GM18505 (cell line): ENCODE data around the gene GLYR1.

ENCODE experiments used
- ATAC-seq: cut with Tn5 transposase; IDR thresholded peaks from one replicate; pipeline ENCODE4 v1.9.1; 2021; ENCODE audit not compliant: unreplicated experiment
- POLR2A ChIP-seq: IDR thresholded peaks from 4 replicates; pipeline ENCODE4 v1.6.1; 2011; ENCODE audit warnings: borderline replicate concordance; ENCODE audit not compliant: insufficient read depth, insufficient read length; ENCODE audit errors: extremely low read depth

Gene GLYR1

DNA sequence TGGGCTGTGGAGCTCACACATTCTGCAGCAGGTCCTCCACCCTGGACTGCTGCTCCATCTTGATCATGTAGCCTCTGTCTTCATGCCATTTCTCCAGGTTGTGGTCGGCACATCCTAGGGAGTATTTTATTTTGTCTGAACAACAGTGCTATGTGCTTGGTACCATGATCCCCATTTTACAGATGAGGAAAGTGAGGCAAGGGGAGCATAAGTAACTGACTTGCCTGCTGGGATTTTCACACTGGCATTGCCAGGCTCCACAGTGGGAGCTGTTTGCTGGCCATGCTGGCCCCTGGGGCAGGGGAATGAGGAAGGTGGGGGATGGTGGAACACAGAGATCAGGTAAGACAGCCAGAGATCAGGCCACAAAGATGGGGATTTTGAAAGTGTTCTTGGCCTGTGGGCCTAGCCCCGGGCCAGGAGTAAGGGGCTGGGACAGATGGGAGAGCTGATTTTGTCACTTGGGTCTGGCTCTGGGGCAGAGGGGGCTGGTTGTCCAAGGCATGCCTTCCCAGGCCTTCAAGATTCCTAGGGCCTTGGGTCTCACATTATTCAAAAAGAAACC, 70.9 kb downstream of the GLYR1 start:
- no peak for TF ChIP-seq POLR2A
- ATAC-seq: no peak

DNA sequence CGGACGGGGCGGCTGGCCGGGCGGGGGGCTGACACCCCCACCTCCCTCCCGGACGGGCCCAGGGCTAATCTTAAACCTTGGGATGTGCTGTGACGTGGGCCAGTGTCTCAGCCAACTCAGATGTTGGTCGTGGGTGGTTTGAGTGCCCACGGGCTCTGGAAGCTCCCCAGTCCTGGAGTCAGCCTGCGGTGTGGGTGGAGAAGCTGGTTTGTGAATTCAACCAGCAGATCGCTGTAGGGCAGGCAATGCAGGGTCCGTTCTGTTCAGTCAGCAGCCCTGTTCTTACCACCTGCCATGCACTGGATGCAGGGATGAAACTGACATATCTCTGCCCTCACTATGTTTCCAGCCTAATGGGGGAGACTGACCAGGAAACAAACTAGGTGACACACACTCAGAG, 72.1 kb downstream of the GLYR1 start:
- no peak for ATAC-seq
- no peak for TF ChIP-seq POLR2A

DNA sequence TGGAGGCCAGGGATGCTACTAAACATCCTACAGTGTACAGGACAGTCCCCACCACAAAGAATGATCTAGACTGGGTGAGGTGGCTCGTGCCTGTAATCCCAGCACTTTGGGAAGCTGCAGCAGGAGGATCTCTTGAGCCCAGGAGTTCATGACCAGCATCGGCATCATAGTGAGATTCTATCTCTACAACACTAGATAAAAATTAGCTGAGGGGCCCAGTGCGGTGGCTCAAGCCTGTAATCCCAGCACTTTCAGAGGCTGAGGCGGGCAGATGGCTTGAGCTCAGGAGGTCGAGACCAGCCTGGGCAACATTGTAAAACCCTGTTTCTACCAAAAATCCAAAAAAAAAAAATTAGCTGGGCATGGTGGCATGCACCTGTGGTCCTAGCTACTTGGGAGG, 74.7 kb downstream of the GLYR1 start:
- no peak for ATAC-seq
- TF ChIP-seq POLR2A: no peak

DNA sequence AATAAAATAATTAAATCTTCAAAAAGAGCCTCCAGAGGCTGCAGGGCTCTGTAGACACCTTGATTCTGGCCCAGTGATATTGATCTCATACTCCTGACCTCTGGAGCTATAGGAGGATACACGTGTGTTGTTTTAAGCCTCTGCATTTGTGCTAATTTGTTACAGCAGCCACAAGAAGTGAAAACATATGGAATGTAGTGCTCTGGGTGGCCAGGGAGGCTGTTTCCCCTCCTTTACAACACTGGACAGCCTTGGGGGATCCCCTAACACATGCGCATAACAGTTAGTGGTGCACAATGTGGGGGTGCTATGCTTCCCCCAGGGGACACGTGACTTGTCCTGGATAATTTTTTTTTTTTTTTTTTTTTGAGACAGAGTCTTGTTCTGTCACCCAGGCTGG, 75.4 kb downstream of the GLYR1 start:
- no peak for TF ChIP-seq POLR2A
- ATAC-seq: no peak

DNA sequence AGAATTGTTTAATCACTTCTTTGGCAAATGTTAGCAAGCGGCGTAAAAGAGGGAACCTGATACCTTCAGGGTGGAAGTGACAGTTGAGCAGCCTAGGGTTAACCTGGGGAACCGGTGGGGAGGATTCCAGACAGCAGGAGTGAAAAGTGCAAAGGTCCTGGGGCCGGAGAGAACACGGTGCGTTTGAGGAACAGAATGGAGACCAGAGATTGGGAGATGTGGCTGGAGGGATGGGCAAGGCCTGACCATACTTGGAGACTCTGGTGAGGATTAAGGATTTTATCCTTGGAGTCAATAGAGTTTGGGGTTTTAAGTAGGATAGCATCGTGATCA, 77.8 kb downstream of the GLYR1 start:
- TF ChIP-seq POLR2A: no peak
- ATAC-seq: no peak

DNA sequence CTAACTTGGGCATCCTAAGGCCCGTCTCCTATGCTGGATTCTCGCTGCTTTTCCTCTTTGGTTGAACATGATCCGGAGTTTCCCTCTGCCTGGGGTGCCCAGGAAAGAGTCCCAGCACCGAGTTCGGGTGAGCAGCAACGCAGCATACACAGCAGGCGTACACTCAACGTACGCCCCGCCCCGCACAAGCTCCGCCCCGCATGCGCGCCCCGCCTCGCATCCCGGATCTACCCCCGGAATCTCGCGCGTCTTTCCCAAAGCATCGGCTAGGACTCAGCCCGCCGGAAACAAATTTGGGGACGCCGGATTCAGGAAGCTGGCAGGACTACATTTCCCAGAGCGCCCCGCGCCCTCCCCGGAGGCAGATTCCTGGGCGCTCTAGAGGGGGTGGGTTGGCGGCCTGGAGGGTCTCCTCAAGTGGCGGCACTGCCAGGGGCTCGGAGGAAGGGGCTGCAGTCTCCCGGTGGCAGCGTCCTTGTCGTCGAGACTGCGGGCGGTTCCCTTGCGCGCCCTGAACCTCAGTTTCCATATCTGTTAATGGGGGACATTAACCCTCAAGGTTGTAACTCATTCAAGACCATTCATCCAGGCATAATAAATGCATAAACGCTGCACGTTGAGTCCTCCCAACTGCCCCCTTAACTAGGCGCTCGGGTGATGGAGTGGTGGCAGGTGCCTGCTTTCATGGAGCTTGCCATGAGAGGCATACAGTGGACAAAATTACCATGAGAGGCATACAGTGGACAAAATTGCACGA, 78.4 kb downstream of the GLYR1 start:
- peak; percentile 92 for TF ChIP-seq POLR2A
- peak; percentile 53 for ATAC-seq

DNA sequence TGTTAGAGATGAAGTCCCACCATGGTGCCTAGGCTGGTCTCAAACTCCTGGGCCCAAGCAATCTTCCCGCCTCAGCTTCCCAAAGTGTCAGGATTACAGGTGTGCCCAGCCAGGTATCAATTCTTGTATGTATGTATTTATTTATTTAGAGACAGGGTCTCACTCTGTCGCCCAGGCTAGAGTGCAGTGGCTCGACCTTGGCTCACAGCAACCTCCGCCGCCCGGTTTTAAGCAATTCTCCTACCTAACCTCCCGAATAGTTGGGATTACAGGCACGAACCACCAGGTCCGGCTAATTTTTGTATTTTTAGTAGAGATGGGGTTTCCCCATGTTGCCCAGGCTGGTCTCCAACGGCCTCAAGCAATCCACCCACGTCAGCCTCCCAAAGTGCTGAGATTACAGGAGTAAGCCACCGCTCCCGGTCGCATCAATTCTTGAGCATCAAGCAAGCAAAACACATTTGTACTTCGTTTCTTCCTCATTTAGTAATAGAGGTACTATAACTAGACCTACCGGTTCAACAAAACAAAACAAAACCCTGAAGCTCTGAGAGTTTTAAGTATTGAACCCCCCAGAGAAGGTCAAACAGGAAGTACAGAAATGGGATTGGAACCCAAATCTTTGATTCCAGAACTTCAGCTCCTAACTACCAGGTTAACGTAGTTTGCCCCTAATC, 79.1 kb downstream of the GLYR1 start:
- no peak for TF ChIP-seq POLR2A
- peak; percentile 4 for ATAC-seq

DNA sequence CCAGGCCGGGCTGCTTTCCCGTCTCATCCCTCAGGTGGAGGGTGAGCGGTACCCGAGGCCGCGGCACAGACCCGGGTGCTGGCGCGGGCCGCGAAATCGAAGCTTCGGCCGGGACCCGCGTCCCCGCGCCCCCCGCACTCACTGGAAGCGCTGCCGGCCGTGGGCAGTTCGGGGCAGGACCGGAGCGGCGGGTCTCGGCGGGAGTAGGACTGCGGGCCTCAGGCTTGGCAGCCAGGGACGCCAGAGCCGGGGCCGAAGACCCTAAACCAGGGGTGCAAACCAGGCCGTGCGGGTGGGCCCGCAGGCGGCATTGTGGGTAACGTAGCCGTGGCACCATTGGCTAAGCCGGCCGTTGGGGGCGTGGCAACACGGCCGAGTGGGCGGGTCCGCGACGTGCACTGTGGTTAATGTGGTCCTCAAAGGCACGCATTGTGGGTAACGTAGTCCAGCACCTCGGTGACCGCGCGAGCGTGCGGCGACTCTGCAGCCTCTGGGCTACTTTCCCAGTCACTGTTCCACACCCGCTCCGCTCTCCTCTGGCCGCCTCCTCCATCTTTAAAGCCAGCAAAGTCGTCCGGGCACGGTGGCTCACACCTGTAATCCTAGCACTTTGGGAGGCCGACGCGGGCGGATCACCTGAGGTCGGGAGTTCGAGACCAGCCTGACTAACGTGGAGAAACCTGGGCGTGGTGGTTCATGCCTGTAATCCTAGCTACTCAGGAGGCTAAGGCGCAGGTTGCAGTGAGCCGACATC, 80.0 kb downstream of the GLYR1 start, which contains the start of gene ZNF500:
Gene ZNF500, minus strand, starts transcription at position 288 of the 754 bp plus-strand sequence. CDS start 1,184 bp downstream, outside the sequence.
- peak; percentile 75 for TF ChIP-seq POLR2A
- peak; percentile 85 for ATAC-seq

DNA sequence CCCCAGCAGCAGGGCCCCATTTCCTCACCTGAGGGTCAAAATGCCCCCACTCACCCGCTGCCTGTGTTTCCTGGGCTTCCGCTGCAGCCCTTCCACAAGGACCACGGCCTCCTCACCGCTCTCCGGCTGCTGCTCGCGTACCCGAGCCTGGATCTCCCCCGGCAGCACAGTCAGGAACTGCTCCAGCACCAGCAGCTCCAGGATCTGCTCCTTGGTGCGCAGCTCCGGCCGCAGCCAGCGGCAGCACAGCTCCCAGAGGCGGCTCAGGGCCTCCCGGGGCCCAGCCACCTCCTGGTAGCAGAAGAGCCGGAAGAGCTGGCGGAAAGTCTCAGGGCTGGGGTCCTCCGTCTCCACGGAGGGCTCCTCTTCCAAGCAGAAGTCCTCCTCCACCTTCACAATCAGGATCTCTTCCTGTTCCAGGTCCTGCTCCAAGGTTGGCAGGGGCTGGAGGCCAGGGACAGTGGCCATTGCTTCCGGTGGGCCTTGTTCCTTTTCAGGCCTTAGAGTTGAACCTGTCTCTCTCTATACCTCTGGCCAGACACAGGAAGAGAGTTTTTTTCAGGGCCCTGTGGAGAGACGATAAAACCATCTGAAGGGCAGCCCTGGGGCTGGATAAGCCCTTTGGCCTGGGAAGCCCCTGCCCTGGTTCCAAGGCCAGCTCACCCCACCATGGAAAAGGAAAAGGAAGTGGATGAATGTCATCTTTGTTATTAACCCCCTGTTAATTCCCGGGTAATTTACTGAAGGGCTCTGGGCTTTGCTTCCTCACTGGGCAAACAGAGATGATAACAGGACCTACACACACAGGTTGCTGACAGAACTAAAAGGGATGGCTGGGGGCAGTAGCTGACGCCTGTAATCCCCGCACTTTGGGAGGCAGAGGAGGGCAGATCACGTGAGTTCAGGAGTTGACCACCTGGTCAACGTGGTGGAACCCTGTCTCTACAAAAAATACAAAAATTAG, 81.3 kb downstream of the GLYR1 start:
- ATAC-seq: no peak

DNA sequence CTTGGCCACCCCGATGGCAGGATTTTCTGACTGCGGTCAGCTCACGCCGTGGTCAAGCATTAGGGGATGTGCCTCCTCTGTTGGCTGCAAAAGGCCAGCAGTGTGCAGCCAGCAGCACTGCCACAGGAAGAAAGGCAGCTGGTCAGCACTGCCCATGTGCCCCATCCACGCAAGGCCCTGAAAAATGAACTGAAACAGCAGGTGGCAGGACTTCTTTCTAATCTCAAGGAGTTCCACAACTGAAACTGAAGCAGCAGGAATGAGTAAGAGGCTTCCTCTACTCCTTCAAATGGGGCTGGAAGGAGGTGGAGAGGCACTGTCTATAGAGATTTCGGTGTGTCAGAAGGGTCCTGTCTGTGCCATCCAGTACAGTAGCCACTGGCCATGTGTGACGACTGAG, 83.3 kb downstream of the GLYR1 start:
- ATAC-seq: no peak
- no peak for TF ChIP-seq POLR2A

More for the DNA sequence above, 81.3 kb downstream of the GLYR1 start:
- no peak for TF ChIP-seq POLR2A

DNA sequence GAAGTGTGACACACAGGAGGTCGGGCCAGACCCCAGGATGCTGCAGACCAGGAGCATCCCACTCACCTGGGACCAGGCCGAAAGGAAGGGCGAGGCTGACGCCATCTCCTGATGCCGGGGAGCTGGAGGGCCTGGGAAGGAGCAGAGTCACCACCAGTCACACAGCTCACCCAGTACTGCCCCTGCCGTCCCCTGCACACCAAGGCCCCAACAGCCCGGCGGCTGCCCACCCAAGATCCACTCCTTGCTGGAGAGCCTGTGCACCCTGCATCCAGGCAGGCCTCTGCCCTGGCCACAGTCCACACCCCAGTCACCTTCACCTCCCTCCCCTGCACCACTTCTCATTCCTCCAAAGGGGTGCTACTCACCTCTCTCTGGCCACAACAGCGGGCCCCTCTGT, 84.9 kb downstream of the GLYR1 start:
- no peak for TF ChIP-seq POLR2A
- ATAC-seq: no peak

DNA sequence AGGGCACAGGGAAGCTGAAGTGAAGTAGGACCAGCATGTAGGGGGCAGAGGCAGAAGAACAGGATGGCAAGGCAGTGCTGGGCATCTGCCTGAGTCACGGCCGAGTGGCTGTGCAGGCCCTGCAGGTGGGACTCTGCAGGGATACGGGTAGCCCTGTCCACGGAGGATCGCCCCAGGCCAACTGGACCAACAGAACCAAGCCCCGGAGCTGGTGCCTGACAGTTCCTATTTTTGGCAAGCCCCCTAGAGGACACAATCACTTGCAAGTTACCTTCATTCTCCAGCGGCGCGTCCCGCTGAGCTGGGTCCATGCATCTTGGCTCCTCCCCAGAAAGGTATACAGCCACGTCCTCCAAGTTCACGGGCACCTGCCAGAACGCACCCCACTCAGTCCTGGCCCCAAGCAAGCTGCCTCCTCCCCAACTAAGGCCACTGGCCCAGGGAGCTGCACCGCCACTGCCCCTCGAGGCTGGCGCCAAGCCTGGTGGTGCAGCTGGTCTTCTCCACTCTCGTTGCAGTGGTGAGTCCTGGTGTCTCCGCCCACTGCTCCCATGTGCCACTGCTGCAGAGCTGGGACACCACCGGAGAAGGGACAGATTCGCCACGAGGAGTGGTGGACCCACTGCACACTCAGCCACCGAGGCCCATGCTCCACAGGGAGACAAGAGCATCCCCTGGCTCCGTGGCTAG, 86.7 kb downstream of the GLYR1 start:
- TF ChIP-seq POLR2A: no peak
- no peak for ATAC-seq
